AG04450 (cell line): ENCODE results near the gene IL20RB. TPM values are rescaled to one million over a fixed set of nuclear protein-coding genes. Genes with fewer than 3 reads are reported as not detected.

ENCODE experiments used
- CTCF ChIA-PET: fragments of 300-600, 350-600 bp; formaldehyde crosslinking; extraction: SDS; loops from one replicate; lab custom pipeline; 2022; ENCODE audit warnings: antibody characterized with exemption, inconsistent platforms; lab: Charles Lee
- POLR2A ChIA-PET: fragments of 350-600 bp; formaldehyde crosslinking; extraction: SDS; loops from one replicate; lab custom pipeline; 2021; ENCODE audit warnings: antibody characterized with exemption, inconsistent platforms; lab: Yijun Ruan, JAX
- DNase-seq: peaks from one replicate; pipeline ENCODE4 v3.0.0-alpha.2; 2011; ENCODE audit warnings: low read depth, low spot score
- H3K27ac ChIP-seq: one replicate; pipeline ENCODE4 v1.5.1; 2012; ENCODE audit warnings: low read depth, low read length, control low read depth
- H3K27me3 ChIP-seq: one replicate; pipeline ENCODE4 v1.6.0; 2012; ENCODE audit warnings: low read length; ENCODE audit not compliant: control insufficient read depth, insufficient read depth
- H3K4me3 ChIP-seq: 2 replicates; pipeline ENCODE4 v1.5.1; 2011; ENCODE audit warnings: mild to moderate bottlenecking, low read depth, low read length, control low read depth
- H3K9me3 ChIP-seq: 2 replicates; pipeline ENCODE4 v1.5.1; 2012; ENCODE audit warnings: low read length; ENCODE audit not compliant: control insufficient read depth, insufficient read depth
- polyA plus RNA-seq: library from polyadenylated mRNA; depleted of rRNA; stranded (reverse); fragments of >200 nt; gene quantifications from 2 replicates; pipeline ENCODE4 v1.2.3, GENCODE V29; 2011
- TF ChIP-seq, protein P1 (sequence below): IDR thresholded peaks from 2 replicates; pipeline ENCODE4 v1.5.1; 2011; ENCODE audit warnings: low read depth, low read length, control low read depth, inconsistent platforms

The IL20RB gene
- polyA plus RNA-seq, 1 experiment, result 2.1 TPM

DNA sequence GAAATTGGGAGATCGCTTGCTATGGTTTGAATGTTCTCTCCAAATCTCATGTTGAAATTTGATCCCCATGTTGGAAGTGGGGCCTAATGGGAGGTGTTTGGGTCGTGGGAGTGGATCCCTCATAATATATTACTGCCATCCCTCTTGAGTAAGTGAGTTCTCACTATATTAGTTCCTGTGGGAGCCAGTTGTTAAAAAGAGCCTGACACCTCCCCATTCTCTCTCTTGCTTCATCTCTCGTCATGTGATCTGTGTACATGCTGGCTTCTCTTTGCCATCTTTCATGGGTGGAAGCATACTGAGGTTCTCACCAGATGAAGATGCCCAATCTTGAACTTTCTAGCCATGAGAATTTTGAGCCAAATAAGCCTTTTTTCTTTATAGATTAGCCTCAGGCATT, 43.0 kb upstream of the IL20RB start:
- no peaks in the 10 kb centered on the region for H3K27me3 ChIP-seq
- H3K27ac ChIP-seq, result no peak overlapping the region
- POLR2A ChIA-PET, result no interaction called here
- TF ChIP-seq, protein P1, sequence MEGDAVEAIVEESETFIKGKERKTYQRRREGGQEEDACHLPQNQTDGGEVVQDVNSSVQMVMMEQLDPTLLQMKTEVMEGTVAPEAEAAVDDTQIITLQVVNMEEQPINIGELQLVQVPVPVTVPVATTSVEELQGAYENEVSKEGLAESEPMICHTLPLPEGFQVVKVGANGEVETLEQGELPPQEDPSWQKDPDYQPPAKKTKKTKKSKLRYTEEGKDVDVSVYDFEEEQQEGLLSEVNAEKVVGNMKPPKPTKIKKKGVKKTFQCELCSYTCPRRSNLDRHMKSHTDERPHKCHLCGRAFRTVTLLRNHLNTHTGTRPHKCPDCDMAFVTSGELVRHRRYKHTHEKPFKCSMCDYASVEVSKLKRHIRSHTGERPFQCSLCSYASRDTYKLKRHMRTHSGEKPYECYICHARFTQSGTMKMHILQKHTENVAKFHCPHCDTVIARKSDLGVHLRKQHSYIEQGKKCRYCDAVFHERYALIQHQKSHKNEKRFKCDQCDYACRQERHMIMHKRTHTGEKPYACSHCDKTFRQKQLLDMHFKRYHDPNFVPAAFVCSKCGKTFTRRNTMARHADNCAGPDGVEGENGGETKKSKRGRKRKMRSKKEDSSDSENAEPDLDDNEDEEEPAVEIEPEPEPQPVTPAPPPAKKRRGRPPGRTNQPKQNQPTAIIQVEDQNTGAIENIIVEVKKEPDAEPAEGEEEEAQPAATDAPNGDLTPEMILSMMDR, result no peak
- CTCF ChIA-PET, result no interaction called here
- no peak for DNase-seq
- H3K4me3 ChIP-seq, result no peak overlapping the region
- H3K9me3 ChIP-seq, result no peaks in the 10 kb centered on the region; the same call in none of the 2 replicates

DNA sequence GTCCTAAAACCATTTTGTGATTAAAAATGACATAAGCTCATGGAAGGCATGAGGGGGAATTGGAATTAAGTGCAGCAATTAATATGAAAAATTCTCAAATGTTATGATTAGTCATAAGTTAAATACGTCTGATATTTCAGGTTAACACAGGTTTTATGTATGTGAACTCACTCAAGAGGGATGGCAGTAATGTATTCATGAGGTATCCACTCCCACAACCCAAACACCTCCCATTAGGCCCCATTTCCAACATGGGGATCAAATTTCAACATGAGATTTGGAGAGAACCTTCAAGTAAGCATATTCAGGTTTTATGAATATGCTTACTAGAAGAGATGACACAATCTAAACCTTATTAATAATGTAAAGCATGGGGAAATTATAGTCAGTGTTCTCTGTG, 41.6 kb upstream of the IL20RB start:
- no peak for DNase-seq
- TF ChIP-seq, protein P1, result no peak
- no peak overlapping the region for H3K4me3 ChIP-seq
- ChIA-PET CTCF (interaction anchor here (0.7 kb wide), 1 partner anchor 163 kb away, joined by 3 read pairs; no protein-coding TSS in a partner anchor), POLR2A (no interaction called here)
- no peaks in the 10 kb centered on the region for H3K27me3 ChIP-seq
- H3K27ac ChIP-seq, result no peak overlapping the region
- no peaks in the 10 kb centered on the region; the same call in none of the 2 replicates for H3K9me3 ChIP-seq

DNA sequence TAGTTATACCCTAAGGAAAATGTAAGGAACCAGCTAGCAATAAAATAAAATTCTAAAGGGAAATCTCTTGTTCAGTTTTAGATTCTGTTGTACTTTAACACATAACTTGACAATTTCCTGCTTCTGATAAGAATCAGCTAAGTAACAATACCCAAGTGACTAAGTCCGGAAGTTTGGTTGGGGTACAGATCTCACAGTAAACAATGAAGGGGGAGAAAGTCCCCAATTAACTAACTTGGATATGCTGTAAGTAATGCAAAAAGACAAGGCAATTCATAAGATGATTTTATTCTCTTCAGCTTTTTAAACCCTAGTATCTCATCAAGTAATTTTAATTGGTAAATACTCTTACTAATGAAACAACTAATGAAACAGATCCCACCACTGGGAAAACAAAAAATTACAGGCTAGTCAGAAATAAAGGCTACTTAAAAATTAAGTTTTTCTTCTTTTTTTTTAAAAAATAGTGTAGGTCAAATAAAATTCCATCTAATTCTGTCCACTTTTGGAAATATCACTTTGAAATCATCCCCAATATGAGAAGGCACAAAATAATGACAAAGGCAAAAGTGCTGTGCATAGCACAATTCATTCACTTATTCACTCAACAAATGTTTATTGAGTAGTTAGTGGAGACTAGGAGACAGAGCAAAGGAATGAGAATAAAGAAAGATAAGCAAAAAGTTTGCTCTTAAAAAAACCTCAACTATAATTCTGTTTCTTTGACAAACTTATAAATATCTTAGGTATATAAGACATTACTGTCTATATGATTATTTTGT, 37.8 kb upstream of the IL20RB start:
- POLR2A ChIA-PET, result no interaction called here
- H3K4me3 ChIP-seq, result no peak overlapping the region
- no peak overlapping the region for H3K27ac ChIP-seq
- CTCF ChIA-PET, result interaction anchor here (0.8 kb wide), 1 partner anchor 94 kb away, joined by 3 read pairs; no protein-coding TSS in a partner anchor
- H3K9me3 ChIP-seq, result peaks cover 4% of the 10 kb centered on the region; the same call in 1 of the 2 replicates
- DNase-seq, result no peak
- TF ChIP-seq, protein P1, result no peak
- no peaks in the 10 kb centered on the region for H3K27me3 ChIP-seq

DNA sequence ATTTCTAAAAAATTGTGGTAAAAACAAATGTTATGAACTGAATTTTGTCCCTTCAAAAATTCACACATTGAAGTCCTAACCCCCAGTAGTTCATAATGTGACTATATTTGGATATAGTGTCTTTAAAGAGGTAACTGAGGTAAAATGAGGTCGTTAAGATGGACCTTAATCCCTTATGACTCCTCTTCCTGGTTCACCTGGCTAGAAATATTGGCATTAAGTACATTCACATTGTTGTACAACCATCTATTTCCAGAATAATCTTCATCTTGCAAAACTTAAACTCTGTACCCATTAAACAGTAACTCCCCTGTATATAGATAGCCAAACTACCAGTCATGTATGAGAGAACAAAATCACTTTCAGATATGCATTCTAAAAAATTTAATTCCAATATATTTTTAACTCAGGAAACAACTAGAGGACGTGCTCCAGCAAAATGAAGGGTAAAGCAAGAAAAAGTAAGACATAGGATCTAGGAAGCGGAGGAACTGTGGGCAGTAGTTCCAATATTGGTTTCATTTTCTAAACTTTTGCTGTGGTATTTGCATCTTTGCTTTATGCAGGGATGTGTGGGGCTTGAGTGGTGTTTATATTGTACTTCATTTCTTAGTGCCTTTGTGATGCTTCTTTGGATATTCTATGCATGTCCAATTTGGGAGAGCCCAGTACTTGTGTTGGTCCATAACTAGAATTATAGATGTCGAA, 36.7 kb upstream of the IL20RB start:
- ChIA-PET CTCF (no interaction called here), POLR2A (no interaction called here)

More for the DNA sequence above, 36.7 kb upstream of the IL20RB start:
- Histone ChIP-seq H3K27me3 (no peaks in the 10 kb centered on the region), H3K4me3 (no peak overlapping the region), H3K9me3 (peaks cover 4% of the 10 kb centered on the region; the same call in 1 of the 2 replicates), H3K27ac (no peak overlapping the region)
- TF ChIP-seq, protein P1, result no peak
- no peak for DNase-seq
